Right renal pelvis (tissue), 4 donors: ENCODE data around the gene MED14. TPM values are rescaled to one million over a fixed set of nuclear protein-coding genes. Genes with fewer than 3 reads are reported as not detected.
"Not testable (repeated sequence)": the region's sequence is repeated elsewhere in the genome, so short reads cannot be mapped to it uniquely, and the experiment has no call there.

ENCODE experiments used
- DNase-seq, 4 donors: peaks; one replicate each; pipeline ENCODE4 v3.0.0-alpha.2; 2013; ENCODE audit warnings: low read depth in 4 of 4, low spot score in 3 of 4, missing footprints in 1 of 4
- polyA plus RNA-seq, 4 donors: library from polyadenylated mRNA; unstranded; fragments of 120-200 nt; gene quantifications; one replicate each; pipeline ENCODE4 v1.2.1, GENCODE V29; 2013; ENCODE audit not compliant: insufficient read length in 4 of 4

MED14 gene
- polyA plus RNA-seq, 4 donors: 44.2 to 53.7 (median 49.5) TPM

DNA sequence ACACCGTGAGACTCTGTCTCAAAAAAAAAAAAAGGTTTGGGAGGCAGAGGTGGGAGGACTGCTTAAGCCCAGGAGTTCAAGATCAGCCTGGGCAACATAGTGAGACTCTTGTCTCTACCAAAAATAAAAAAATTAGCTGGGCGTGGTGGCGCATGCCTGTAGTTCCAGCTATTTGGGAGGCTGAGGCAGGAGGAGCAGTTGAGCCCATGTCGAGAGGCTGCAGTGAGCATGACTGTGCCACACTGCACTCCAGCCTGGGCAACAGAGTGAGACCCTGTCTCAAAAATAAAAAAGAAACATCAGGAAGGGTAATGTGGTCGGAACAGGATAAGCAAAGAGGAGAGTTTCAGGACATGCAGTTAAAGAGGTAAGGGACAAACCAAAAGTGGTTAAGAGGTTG is 2.8 kb downstream of the MED14 start:
- not testable (repeated sequence) for DNase-seq

DNA sequence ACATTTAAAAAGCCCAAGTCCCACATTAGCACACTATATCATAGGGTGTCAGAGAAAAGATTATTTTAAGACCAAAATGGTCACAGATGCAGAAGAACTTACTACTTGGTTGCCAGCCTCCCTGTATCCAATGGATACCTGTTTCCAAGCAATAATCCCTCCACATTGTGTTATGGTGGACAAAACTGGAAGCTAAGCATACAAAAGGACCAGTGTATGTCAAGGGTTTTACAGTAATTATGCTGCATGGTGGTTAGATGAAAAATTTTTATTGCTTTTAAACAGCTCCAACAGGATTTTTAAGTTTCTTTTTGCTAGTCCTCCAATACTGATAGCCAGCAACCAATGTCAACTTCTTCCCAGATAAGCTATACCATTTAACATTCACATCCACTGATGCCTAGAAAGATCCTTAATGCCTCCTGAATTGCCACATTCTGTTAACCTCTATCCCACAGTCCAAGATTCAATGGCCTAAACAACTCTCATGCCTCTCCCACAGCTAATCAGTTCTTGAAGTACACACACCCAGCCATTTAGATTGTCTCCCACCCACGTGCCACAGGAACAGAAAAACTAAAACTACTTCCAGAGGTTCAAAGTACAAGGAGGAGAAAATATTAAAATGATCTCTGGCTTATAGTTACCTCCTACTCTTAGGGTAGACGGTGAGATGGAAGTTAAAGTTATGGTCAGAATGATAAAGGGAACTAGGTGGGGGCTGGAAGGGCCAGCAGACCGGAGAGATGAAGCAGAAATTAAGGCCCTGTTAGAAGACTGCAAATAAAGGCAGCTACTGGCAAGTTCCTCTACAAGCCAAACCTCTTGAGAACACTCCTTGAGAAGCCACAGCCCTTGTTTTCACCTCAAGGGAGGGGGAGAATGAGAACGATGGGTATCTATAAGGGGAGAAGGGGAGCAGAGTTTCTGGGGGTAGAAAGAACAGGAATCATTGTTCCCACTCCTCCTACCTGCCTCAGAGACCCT is 5.5 kb downstream of the MED14 start:
- DNase-seq: no peak

DNA sequence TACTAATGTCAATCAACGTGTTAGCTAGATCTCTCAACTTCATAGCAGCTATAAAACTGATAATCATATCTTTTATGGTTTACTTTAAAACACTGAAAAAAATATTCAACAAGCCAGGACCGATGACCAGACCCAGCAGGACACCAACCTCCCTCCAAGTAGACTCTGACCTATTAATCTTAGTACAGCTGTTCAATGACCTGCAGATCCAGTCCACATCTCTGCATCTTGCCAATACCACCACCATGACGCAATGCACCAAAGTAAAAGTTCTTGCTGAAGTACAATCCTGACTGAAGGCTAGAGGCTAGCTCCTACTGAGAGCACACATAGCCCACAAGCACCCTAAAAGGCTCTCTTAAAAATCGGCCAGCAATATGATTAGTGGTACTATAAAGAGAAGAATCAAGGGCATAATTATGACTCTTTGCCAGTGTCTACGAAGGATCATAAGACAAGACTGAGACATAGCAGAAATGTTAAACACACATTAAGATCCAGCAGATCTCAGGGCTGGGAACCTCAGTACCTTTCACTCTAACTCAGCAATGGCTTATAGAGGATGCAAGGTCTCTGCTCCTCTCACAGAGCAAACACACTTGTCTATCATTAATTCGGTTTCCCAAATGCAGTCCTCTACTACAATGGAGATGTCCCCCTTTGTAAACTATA is 7.6 kb downstream of the MED14 start:
- DNase-seq: no peak

- no peak for DNase-seq
Observed at GRCh38 chrX:40727093-40727492, 8.2 kb downstream of the MED14 start.

- no peak for DNase-seq
Observed at GRCh38 chrX:40722930-40723329, 12.4 kb downstream of the MED14 start.

- no peak for DNase-seq
Observed at GRCh38 chrX:40721489-40722106, 13.7 kb downstream of the MED14 start.

DNA sequence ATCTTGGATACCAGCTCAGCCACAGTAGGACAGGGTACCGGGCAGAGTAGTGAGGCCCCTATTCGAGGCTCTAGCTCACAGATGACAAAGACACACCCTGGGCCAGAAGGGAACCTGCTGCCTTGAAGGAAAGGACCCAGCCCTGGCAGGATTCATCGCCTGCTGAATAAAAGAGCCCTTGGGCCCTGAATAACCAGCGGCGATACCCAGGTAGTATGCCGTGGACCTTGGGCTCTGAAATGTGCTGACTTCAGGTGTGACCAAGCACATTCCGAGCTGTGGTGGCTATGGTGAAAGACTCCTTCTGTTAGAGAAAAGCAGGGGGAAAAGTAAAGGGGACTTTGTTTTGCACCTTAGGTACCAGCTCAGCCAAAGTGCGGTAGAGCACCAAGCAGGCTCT is 14.6 kb downstream of the MED14 start:
- DNase-seq: no peak

GRCh38 chrX:40720339-40720738 is 15.0 kb downstream of the MED14 start:
- no peak for DNase-seq

GRCh38 chrX:40719731-40720130 is 15.6 kb downstream of the MED14 start:
- DNase-seq: no peak

- no peak for DNase-seq
Observed at GRCh38 chrX:40719218-40719617, 16.1 kb downstream of the MED14 start.

DNA sequence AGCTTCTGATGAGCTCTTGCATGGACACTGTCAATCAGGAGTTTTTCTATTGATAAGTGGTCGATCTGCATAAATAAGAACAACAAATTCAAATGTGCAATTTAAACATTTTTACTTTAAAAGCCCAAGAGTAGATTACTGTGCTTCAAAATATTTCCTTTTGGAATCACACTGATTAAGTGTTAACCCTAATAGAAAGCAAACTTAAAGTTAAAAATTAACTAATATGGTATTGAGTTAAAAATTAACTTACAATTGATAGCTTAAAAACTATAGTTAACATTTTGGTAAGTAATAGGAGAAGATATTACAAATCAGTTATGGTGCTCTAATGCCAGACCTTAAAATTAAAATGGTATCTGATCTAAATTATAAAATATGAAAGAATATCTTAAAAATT is 25.9 kb downstream of the MED14 start:
- no peak for DNase-seq

GRCh38 chrX:40705658-40706312 is 29.6 kb downstream of the MED14 start:
- DNase-seq: no peak

DNA sequence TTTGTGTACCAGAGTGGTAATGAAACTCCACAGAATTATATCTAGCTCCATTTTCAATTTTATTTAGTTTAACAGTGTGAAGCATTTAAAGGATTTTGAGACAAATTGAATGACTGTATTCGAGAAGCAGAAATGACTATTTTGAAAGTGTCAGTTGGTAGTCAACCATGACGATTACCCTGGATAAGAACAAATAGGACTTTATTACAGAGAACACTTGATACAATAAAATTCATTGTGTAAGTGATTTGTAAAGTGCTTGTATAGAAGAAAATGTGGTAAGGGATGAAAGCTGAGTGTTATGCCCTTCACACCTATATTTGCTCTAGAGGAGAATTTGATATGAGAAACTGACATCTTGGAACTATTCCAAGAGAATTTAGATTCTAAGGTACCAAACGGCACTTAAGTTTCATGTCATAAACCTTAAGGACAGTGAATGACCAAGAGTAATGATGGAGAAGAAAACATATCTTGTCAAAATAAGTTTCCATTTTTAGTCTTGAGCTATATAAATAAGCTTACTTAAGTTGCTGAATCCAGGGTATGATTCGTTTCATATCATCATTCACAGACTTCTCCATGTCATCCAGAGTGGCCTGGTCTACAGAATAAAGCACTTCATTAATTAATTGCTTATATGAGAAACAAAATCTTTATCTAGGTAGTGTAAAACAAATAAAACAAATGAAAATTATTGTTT is 34.6 kb downstream of the MED14 start:
- DNase-seq: no peak

DNA sequence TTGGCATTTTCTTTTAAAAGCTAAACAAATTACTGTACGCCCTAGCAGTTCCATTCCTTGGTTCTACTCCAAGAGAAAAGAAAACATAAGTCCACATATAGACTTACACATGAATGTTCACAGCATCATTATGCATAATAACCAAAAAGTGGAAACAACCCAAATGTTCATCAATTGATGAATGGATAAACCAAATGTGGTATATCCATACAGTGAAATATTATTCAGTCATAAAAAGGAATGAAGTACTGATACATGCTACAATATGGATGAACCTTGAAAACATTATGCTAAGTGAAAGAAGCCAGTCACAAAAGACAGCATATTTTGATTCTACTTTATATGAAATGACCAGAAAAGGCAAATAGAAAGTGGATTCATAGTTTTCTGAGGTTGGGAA is 36.5 kb downstream of the MED14 start:
- no peak for DNase-seq

DNA sequence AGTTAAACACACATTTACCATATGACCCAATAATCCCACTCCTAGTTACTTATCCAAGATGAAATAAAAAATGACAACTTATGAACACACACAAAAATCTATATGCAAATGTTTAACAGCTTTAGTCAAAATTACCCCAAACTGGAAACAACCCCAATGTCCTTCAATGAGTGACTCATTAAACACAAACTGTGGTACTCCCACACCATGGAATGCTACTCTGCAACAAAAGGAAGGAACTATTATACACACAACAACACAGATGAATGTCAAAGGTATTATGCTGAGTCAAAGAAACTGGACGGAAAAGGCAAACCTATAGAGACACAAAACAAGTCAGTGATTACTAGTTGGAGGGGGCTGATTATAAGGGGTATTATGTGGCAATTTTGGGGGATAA is 40.5 kb downstream of the MED14 start:
- no peak for DNase-seq

- no peak for DNase-seq
Observed at GRCh38 chrX:40688929-40689328, 46.4 kb downstream of the MED14 start.

DNA sequence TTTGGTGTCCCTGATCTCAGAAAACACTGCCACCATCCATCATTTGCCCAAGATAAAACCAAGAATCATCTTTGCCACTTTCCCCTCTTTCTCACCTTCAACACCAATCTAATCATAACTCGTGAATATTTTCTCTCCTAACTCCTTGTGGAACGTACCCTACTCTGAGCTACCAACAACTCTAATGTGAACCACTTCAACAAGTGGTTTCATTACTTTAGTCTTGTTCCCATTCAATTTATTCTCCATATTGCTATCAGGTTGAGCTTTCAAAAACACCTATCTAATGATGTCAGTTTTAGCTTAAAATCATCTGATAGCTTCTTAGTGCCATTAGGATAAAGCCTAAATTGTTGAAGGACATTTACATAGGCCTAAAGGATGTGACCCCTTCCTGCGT is 48.2 kb downstream of the MED14 start:
- no peak for DNase-seq

GRCh38 chrX:40685362-40685918 is 49.9 kb downstream of the MED14 start:
- DNase-seq: no peak

- DNase-seq: no peak
Observed at GRCh38 chrX:40684092-40684491, 51.2 kb downstream of the MED14 start.

- DNase-seq: no peak
Observed at GRCh38 chrX:40683245-40683644, 52.1 kb downstream of the MED14 start.
